Transverse colon (tissue), 4 donors: ENCODE results near the gene AHSA1.

ENCODE experiments used
- EP300 ChIP-seq: sonication (generic); formaldehyde crosslinking; IDR thresholded peaks from one replicate; pipeline ENCODE4 v1.6.1; 2017; ENCODE audit warnings: antibody characterized with exemption, low read depth
- POLR2AphosphoS5 ChIP-seq, 3 donors: sonication (generic); formaldehyde crosslinking; IDR thresholded peaks; one replicate each; pipeline ENCODE4 v1.6.1; 2016; ENCODE audit warnings: antibody characterized with exemption in 3 of 3
- TF ChIP-seq, protein P1 (sequence below), 5 experiments: fragments of 200-600 bp in 3 of 5; fragments of 450-650 bp in 2 of 5; sonication (generic) in 3 of 5; IDR thresholded peaks; 1 replicate in 2 of 5; 2 replicates in 3 of 5; pipeline ENCODE4 v1.5.1; 2016 to 2017; ENCODE audit warnings: antibody characterized with exemption in 5 of 5, inconsistent platforms in 3 of 5, mild to moderate bottlenecking in 2 of 5, moderate library complexity in 1 of 5

DNA sequence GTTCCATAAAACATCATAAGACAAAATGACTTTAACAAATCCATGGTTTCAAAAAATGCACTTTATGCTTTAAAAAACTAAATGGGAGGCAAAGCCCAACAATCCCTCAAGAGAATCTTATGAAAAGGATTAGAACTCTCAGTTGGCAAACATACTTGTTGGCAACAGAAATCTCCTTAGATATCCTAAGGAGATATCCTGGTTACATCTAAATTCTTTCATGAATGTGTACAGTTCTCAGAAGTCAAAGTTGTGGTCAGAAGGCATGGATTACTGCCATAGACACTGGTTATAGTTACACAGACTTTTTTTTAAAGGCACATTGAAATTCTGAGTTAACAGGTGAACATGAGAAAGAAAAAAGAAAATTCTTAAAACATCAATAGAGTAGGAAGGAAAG lies 58.2 kb downstream of the AHSA1 start:
- TF ChIP-seq, protein P1, sequence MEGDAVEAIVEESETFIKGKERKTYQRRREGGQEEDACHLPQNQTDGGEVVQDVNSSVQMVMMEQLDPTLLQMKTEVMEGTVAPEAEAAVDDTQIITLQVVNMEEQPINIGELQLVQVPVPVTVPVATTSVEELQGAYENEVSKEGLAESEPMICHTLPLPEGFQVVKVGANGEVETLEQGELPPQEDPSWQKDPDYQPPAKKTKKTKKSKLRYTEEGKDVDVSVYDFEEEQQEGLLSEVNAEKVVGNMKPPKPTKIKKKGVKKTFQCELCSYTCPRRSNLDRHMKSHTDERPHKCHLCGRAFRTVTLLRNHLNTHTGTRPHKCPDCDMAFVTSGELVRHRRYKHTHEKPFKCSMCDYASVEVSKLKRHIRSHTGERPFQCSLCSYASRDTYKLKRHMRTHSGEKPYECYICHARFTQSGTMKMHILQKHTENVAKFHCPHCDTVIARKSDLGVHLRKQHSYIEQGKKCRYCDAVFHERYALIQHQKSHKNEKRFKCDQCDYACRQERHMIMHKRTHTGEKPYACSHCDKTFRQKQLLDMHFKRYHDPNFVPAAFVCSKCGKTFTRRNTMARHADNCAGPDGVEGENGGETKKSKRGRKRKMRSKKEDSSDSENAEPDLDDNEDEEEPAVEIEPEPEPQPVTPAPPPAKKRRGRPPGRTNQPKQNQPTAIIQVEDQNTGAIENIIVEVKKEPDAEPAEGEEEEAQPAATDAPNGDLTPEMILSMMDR (IDR thresholded peaks at IDR 0.05): no peak
- TF ChIP-seq POLR2AphosphoS5 (IDR thresholded peaks at IDR 0.05) (no peak), EP300 (no peak)
